Stimulated activated memory B cell treated with anti-CD40 and anti-IgM and Interleukin-4, amounts not matched to agents 10 μg/mL and 1 μg/mL and 100 μg/mL, for 72 hours (primary cell): ENCODE measurements around the gene STARD10.
A peak's percentile ranks its signal among the peaks of the same experiment; 100 is the strongest.
"Not testable (repeated sequence)": the region's sequence is repeated elsewhere in the genome, so short reads cannot be mapped to it uniquely, and the experiment has no call there.

Experiments used
- ATAC-seq: fragments of 150-1000 bp; cut with Tn5 transposase; 2 replicates; pipeline ENCODE4 v1.10.0; 2021
- H3K27ac Mint-ChIP-seq: one replicate; pipeline ENCODE4 v1.8.0; 2022; ENCODE audit warnings: mild to moderate bottlenecking, mixed read lengths
- H3K27me3 Mint-ChIP-seq: one replicate; pipeline ENCODE4 v1.8.0; 2022; ENCODE audit warnings: mixed read lengths
- H3K36me3 Mint-ChIP-seq: one replicate; pipeline ENCODE4 v1.8.0; 2022; ENCODE audit warnings: mixed read lengths
- H3K4me1 Mint-ChIP-seq: one replicate; pipeline ENCODE4 v1.8.0; 2022; ENCODE audit warnings: mixed read lengths
- H3K4me3 Mint-ChIP-seq: one replicate; pipeline ENCODE4 v1.8.0; 2022; ENCODE audit warnings: mild to moderate bottlenecking, moderate library complexity, mixed read lengths
- H3K9me3 Mint-ChIP-seq: one replicate; pipeline ENCODE4 v1.8.0; 2022; ENCODE audit warnings: mixed read lengths

STARD10 gene

GRCh38 chr11:72818971-72819370 is 25.1 kb upstream of the STARD10 start:
- no peak overlapping the region for H3K27ac Mint-ChIP-seq
- H3K36me3 Mint-ChIP-seq, result peaks cover 51% of the 10 kb centered on the region
- H3K4me3 Mint-ChIP-seq, result no peak overlapping the region

GRCh38 chr11:72817966-72818365 is 24.1 kb upstream of the STARD10 start:
- peaks cover 43% of the 10 kb centered on the region for H3K36me3 Mint-ChIP-seq
- peak overlapping the region; percentile 6 for H3K27ac Mint-ChIP-seq
- no peak overlapping the region for H3K4me3 Mint-ChIP-seq
- peaks cover 69% of the 10 kb centered on the region for H3K4me1 Mint-ChIP-seq
- H3K9me3 Mint-ChIP-seq, result no peaks in the 10 kb centered on the region
- no peak for ATAC-seq
- H3K27me3 Mint-ChIP-seq, result no peaks in the 10 kb centered on the region

More at GRCh38 chr11:72818971-72819370, 25.1 kb upstream of the STARD10 start:
- Mint-ChIP-seq H3K9me3 (no peaks in the 10 kb centered on the region), H3K4me1 (peaks cover 69% of the 10 kb centered on the region), H3K27me3 (no peaks in the 10 kb centered on the region)
- no peak for ATAC-seq

GRCh38 chr11:72816404-72816990 is 22.6 kb upstream of the STARD10 start:
- ATAC-seq, result no peak
- Mint-ChIP-seq H3K9me3 (no peaks in the 10 kb centered on the region), H3K27ac (peak overlapping the region; percentile 94), H3K4me3 (peak overlapping the region; percentile 99), H3K4me1 (peaks cover 75% of the 10 kb centered on the region), H3K36me3 (peaks cover 43% of the 10 kb centered on the region), H3K27me3 (no peaks in the 10 kb centered on the region)

GRCh38 chr11:72815110-72815618 is 21.3 kb upstream of the STARD10 start:
- Mint-ChIP-seq H3K4me1 (peaks cover 68% of the 10 kb centered on the region), H3K27ac (peak overlapping the region; percentile 94), H3K36me3 (peaks cover 39% of the 10 kb centered on the region)

GRCh38 chr11:72814286-72815109 is 20.7 kb upstream of the STARD10 start, which contains the start of gene ATG16L2:
Gene ATG16L2 (plus strand): TSS chr11:72814411. CDS start chr11:72814446, 35 bp downstream.
- peak; percentile 90 for ATAC-seq
- H3K27ac Mint-ChIP-seq, result peak within 1 kb of the TSS; percentile 94
- H3K4me1 Mint-ChIP-seq, result peaks cover 67% of the 10 kb centered on the region
- H3K36me3 Mint-ChIP-seq, result peaks cover 35% of the 10 kb centered on the region
- no peaks in the 10 kb centered on the region for H3K9me3 Mint-ChIP-seq
- no peaks in the 10 kb centered on the region for H3K27me3 Mint-ChIP-seq
- H3K4me3 Mint-ChIP-seq, result peak within 1 kb of the TSS; percentile 99

More at GRCh38 chr11:72815110-72815618, 21.3 kb upstream of the STARD10 start:
- Mint-ChIP-seq H3K9me3 (no peaks in the 10 kb centered on the region), H3K4me3 (peak overlapping the region; percentile 99), H3K27me3 (no peaks in the 10 kb centered on the region)
- no peak for ATAC-seq

- no peaks in the 10 kb centered on the region for H3K27me3 Mint-ChIP-seq
- peak; percentile 80 for ATAC-seq
- H3K27ac Mint-ChIP-seq, result peak overlapping the region; percentile 94
- no peaks in the 10 kb centered on the region for H3K9me3 Mint-ChIP-seq
- peaks cover 67% of the 10 kb centered on the region for H3K4me1 Mint-ChIP-seq
- peak overlapping the region; percentile 99 for H3K4me3 Mint-ChIP-seq
- H3K36me3 Mint-ChIP-seq, result peaks cover 28% of the 10 kb centered on the region
Measured at GRCh38 chr11:72813740-72814285, 20.0 kb upstream of the STARD10 start.

GRCh38 chr11:72812967-72813739 is 19.3 kb upstream of the STARD10 start:
- Mint-ChIP-seq H3K9me3 (no peaks in the 10 kb centered on the region), H3K4me1 (peaks cover 67% of the 10 kb centered on the region), H3K27me3 (no peaks in the 10 kb centered on the region), H3K27ac (peak overlapping the region; percentile 94), H3K4me3 (peak overlapping the region; percentile 99), H3K36me3 (peaks cover 23% of the 10 kb centered on the region)
- ATAC-seq, result peak; percentile 44

- Mint-ChIP-seq H3K27ac (peak overlapping the region; percentile 94), H3K36me3 (peaks cover 17% of the 10 kb centered on the region), H3K4me3 (peak overlapping the region; percentile 99), H3K4me1 (peaks cover 67% of the 10 kb centered on the region), H3K27me3 (no peaks in the 10 kb centered on the region), H3K9me3 (no peaks in the 10 kb centered on the region)
- ATAC-seq, result no peak
Measured at GRCh38 chr11:72812604-72812966, 18.7 kb upstream of the STARD10 start.

GRCh38 chr11:72811686-72812085 is 17.8 kb upstream of the STARD10 start:
- H3K4me3 Mint-ChIP-seq, H3K36me3 Mint-ChIP-seq, H3K27ac Mint-ChIP-seq, H3K9me3 Mint-ChIP-seq, ATAC-seq, H3K27me3 Mint-ChIP-seq: not testable (repeated sequence)
- peaks cover 59% of the 10 kb centered on the region for H3K4me1 Mint-ChIP-seq

GRCh38 chr11:72808331-72808798 is 14.5 kb upstream of the STARD10 start:
- Mint-ChIP-seq H3K27me3 (no peaks in the 10 kb centered on the region), H3K9me3 (no peaks in the 10 kb centered on the region), H3K4me1 (peaks cover 35% of the 10 kb centered on the region), H3K36me3 (peaks cover 15% of the 10 kb centered on the region), H3K4me3 (no peak overlapping the region), H3K27ac (peak overlapping the region; percentile 57)
- ATAC-seq, result no peak

- peaks cover 15% of the 10 kb centered on the region for H3K36me3 Mint-ChIP-seq
- H3K4me1 Mint-ChIP-seq, result peaks cover 29% of the 10 kb centered on the region
- ATAC-seq, result peak; percentile 84
- H3K4me3 Mint-ChIP-seq, result no peak overlapping the region
- no peaks in the 10 kb centered on the region for H3K27me3 Mint-ChIP-seq
- peak overlapping the region; percentile 57 for H3K27ac Mint-ChIP-seq
- no peaks in the 10 kb centered on the region for H3K9me3 Mint-ChIP-seq
Measured at GRCh38 chr11:72807792-72808191, 13.9 kb upstream of the STARD10 start.

GRCh38 chr11:72807021-72807693 is 13.3 kb upstream of the STARD10 start:
- Mint-ChIP-seq H3K4me3 (no peak overlapping the region), H3K27ac (peak overlapping the region; percentile 57), H3K36me3 (peaks cover 15% of the 10 kb centered on the region), H3K4me1 (peaks cover 23% of the 10 kb centered on the region), H3K9me3 (no peaks in the 10 kb centered on the region), H3K27me3 (no peaks in the 10 kb centered on the region)
- no peak for ATAC-seq

- Mint-ChIP-seq H3K4me1 (peaks cover 17% of the 10 kb centered on the region), H3K36me3 (peaks cover 15% of the 10 kb centered on the region)
- not testable (repeated sequence) for H3K9me3 Mint-ChIP-seq, H3K27ac Mint-ChIP-seq, H3K4me3 Mint-ChIP-seq, ATAC-seq, H3K27me3 Mint-ChIP-seq
Measured at GRCh38 chr11:72806378-72806777, 12.5 kb upstream of the STARD10 start.

GRCh38 chr11:72805216-72805615 is 11.4 kb upstream of the STARD10 start:
- ATAC-seq, result no peak
- Mint-ChIP-seq H3K27ac (no peak overlapping the region), H3K27me3 (no peaks in the 10 kb centered on the region), H3K4me1 (peaks cover 11% of the 10 kb centered on the region), H3K9me3 (no peaks in the 10 kb centered on the region), H3K4me3 (no peak overlapping the region), H3K36me3 (peaks cover 8% of the 10 kb centered on the region)
